OCI-M1 (cell line): ENCODE results near the gene PRUNE2.
A peak's percentile ranks its signal among the peaks of the same experiment; 100 is the strongest.

Experiments used
- DNase-seq: peaks from one replicate; lab custom pipeline; 2025; lab: John Stamatoyannopoulos, UW

PRUNE2 gene

GRCh38 chr9:76732341-76732958 lies 173.5 kb downstream of the PRUNE2 start:
- DNase-seq = no peak

GRCh38 chr9:76730801-76731200 lies 175.1 kb downstream of the PRUNE2 start:
- no peak for DNase-seq

DNA sequence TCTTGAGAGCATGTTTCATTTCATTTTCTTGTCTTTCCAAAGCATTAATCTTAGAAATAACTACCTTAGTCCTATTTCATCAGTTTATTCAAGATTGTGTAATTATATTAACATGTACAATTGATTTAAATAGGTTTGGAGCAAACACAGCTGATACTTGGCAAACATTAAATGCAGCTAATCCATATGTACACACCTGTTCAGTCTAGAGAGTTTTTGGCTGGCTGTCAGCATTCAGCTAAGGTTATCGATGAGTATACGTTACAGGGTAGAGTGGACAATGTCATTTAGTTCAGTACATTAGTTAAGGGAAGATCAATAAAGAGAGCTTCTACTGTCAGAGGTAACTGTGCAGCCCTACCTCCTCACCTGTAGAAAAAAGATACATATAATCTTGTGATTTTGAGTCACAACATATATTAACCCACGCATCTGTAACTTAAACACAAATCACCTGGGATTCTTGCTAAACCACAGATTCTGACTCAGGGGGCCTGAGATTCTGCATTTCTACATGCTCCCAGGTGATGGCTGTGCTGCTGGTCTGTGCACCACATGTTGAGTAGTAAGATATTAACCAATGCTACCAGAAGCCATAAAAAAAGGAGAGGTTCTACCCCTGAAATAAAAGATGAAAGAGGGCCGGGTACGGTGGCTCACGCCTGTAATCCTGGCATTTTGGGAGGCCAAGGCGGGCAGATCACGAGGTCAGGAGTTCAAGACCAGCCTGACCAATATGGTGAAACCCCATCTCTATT lies 175.8 kb downstream of the PRUNE2 start:
- no peak for DNase-seq

DNA sequence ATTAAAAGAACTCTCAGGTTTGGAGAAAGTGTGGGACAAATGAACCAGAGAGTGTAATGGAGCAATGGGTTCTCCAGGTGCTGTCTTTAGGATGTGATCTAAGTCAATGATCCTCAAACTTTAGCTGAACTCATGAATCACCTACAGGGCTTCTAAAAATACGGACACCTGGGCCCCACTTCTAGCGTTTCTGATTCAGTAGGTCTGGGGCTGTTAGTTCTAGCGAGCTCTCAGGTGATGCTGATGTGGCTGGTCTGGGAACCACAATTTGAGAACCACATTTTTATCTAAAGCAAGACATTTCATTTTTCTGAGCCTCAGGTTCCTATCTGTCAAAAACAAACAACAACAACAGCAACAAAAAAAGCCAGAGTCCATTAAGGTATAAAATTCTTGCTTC lies 176.8 kb downstream of the PRUNE2 start:
- DNase-seq = no peak

DNA sequence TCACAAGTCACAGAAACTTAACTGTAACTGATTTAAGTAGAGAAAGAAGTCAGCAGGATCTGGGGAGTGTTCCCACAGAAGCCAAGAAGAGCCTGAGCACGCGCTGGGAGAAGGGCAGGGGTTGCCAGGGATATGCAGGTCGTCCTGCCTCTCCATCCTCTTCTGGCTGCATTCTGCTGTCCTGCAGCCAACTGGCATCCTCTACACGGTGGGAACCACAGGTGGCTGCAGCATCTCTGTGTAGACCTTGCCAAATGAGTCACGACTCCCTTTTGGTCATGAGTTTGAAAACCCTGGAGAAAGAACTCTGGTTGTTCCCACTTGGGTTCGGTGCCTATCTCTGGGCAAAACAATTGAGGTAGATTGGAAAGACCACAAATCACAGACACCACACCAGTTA lies 180.0 kb downstream of the PRUNE2 start:
- DNase-seq = no peak

GRCh38 chr9:76725011-76725546 lies 180.8 kb downstream of the PRUNE2 start:
- no peak for DNase-seq

GRCh38 chr9:76720245-76720644 lies 185.7 kb downstream of the PRUNE2 start:
- DNase-seq = no peak

DNA sequence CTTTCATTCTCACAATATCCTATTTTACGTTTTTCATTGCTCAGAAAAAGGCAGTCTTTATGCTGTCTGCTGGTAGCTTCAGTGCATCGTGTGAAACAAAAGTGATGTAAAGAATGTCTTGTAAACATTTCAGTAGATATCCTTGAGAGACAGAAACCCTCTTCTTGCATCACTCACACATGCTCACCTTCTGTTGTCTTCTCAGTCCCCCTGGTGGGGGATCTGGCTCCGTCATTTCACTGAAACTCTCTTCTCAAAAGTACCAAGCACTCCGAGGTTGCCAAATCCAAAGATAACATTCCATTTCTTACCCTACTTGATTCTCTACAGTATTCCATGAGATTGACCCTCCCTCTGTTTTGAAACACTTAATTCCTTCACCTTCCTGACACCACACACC lies 187.7 kb downstream of the PRUNE2 start:
- DNase-seq = no peak

- peak; percentile 13 for DNase-seq
Observed at GRCh38 chr9:76717613-76718012, 188.3 kb downstream of the PRUNE2 start.

- no peak for DNase-seq
Observed at GRCh38 chr9:76717176-76717575, 188.7 kb downstream of the PRUNE2 start.

- no peak for DNase-seq
Observed at GRCh38 chr9:76716085-76716672, 189.7 kb downstream of the PRUNE2 start.

DNA sequence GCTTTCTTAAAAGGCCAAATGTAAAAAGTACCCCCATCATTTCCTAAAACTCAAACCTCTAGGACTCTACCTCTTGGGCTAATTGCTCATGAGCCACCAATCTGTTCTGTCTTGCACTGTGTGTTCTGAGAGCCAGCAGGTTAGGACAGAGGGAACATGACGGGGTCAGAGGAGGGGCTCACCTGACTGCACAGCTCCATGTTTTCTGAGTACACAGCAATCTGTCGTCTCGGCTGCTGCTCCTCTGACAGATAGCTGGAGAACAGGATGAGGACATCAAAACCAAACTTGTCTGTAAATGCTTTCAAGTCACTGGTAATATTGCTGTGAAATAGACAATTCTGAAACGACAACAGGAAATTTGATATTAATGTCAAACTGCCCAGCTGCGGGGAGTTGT lies 192.5 kb downstream of the PRUNE2 start:
- DNase-seq = no peak

GRCh38 chr9:76709020-76709419 lies 196.9 kb downstream of the PRUNE2 start:
- no peak for DNase-seq

DNA sequence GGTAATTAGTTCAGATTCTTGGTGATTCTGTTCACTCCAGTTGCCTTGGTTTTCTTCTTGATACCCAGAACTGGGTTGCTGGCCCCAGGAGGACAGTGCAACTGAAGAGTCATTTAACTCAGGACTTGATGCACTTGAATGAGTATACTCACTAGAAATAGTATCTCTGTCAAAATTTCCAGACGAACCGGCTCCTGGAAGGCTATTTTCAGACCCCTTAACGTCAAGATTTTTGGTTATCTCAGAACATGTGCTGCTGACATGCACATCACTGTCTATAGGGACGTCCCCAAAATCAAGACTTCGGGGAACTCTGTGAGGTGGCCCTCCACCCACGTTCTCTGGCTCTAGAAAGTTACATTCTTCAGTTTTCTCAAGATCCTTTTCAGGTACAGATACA lies 198.4 kb downstream of the PRUNE2 start:
- DNase-seq = no peak

GRCh38 chr9:76704593-76705204 lies 201.2 kb downstream of the PRUNE2 start:
- peak; percentile 78 for DNase-seq

DNA sequence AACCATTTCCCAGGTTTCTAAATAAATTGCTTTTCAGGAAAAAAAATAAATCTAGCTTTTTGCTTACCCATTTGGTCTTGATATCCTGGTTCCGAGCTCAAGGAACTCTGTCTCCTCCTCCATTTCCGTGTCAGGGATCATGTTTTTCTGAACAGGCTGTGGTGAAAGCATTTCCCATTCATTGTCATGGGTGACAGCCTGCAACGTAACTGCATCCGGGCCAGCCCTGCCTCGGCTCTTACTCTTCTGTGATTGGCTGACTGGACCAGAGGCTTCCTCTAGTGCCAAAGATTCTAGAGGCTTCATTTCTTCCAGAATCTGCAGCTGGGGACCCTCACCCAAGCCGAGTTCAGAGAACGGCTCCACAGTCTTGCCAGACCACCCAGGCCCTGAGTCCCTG lies 202.6 kb downstream of the PRUNE2 start:
- DNase-seq = no peak

DNA sequence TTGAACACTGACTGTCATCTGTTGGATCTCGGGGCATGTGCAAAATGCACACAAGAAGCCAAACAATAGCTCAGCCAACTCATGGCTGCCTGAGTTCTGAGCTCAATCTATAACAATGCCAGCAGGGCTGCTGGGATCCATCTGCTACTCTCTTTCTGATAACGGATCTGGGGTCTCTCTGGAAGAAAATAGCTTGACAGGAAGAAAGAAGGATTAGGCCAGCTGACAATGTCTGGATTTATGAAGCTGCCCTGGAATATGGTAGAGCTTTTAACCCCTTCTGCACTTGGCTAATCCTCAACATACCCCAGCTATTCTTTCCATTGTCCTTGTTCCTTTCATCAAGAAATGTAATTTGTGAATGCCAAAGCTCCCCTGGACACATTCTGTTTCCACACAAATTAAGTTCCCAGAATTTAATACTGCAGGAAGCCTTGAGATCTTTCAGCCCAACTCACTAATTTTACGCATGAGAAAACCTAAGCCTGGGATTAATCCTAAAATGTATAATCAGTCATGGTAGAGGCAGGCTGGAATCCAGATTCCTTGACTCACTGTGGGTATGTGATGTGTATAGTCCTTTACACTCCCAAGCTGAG lies 204.4 kb downstream of the PRUNE2 start:
- no peak for DNase-seq

- DNase-seq = no peak
Observed at GRCh38 chr9:76700916-76701315, 205.0 kb downstream of the PRUNE2 start.

DNA sequence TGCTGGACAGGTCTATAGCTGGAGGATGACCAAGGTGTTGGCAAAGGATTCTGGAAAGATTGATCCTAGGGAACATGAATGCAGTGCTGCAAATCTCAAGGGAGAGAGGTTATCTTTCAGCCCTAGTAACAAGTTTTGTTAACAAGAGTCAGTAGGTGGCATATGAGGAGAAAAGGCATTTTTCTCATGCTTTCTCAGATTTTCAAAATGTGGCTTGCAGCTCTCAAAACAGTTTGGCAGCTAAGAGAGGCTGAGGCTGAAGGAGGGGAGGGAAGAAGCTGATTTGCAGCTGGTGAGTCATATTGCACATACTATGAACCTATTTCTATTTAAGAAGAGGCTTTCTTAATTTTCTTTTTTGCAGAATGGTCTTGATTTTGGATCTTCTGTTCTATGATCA lies 205.9 kb downstream of the PRUNE2 start:
- DNase-seq = no peak

DNA sequence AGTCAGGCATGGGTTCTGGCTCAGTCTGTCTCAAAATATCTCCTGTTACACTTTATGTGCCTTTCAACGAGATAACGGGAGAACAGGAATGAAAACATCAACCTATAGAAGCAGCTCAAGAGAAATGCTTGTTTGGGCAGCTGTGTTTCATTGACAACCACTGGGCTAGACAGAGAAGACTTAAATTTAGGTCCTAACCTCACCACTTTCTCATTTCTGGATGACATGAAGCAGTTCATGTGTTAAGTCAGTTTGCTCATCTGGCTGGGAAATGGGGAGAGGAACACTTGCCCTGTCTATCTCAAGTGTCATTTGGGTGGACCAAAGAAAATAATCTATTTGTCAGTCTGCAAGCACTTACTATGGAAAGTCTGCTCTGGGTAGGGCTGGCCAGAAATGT lies 208.4 kb downstream of the PRUNE2 start:
- no peak for DNase-seq

GRCh38 chr9:76697081-76697480 lies 208.8 kb downstream of the PRUNE2 start:
- no peak for DNase-seq

- no peak for DNase-seq
Observed at GRCh38 chr9:76693912-76694311, 212.0 kb downstream of the PRUNE2 start.
